HG03520 (cell line): Measurements from ENCODE around the gene RFX4.

Experiments used
- ATAC-seq: cut with Tn5 transposase; IDR thresholded peaks from one replicate; pipeline ENCODE4 v1.9.1; 2021; ENCODE audit warnings: mild to moderate bottlenecking, moderate library complexity; ENCODE audit not compliant: unreplicated experiment

RFX4 gene

GRCh38 chr12:106791531-106791930 is 208.7 kb downstream of the RFX4 start:
- no peak for ATAC-seq

DNA sequence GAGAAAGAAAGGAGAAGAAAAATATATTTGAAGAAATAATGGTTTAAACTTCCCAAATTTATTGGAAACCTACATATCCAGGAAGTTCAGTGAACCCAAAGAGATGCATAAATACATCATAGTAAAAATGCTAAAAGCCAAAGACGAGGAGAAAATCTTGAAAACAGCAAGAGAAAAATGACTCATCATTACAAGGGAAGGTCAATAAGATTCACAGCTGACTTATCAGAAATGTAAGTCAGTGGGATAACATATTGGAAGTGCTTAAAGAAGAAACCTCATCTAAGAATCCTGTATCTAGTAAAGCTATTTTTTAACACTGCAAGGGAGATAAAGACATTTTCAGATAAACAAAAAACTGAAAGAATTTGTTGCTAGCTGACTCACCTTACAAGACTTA is 211.6 kb downstream of the RFX4 start:
- ATAC-seq: no peak

GRCh38 chr12:106801167-106801708 is 218.4 kb downstream of the RFX4 start:
- no peak for ATAC-seq

DNA sequence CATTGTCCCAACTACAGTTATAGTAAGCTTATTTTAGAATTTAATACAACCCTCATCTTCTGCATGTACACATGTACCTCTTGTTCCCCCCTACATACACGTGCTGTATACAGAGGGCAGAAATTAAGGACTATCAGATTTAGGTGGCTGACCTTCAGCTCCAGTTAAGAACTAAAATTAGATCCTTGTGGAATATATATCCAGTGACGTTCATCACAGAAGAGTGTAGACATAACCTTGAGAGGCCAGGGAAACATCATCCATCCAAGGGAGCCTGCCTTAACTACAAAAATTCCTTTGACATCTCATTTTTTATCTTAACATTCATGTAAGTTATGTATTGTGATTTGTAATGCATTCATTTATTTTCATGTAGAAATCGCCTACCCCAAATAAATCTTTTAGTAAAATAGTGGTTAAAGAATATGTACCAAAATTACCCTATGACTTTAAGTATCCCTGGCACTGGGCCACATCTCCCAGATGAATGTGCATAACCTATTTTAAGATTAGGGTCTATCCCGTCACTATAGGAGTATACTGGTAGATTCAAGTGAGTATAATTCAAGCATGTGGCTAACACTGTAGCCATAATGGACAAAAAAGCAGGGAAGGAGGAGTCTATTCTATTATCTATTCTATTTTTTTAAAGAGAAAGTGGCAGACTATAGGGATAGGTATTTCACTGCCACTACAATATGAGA is 219.2 kb downstream of the RFX4 start:
- ATAC-seq: no peak

DNA sequence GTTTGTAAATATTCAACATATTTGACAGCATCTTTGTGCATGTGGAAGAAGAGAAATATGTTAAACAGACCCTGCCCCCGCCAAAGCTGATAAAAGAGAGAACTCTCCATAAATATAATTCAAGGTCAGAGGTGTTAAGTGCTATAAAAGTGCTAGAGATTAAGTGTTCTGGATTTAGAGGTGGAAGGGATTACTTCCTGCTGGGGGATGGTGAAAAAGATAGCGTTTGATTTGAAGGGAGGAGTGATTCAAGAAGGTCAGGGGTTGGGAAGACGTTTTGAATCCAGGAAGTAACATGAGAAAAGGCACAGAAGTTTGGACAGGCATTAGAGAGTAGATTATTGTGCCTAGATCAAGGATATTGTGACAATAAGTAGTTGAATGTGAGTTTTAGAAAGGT is 221.9 kb downstream of the RFX4 start:
- ATAC-seq: no peak
